Measurements from ENCODE around the gene OAS1.

The OAS1 gene

GRCh38 chr12:112877006-112877405 is 29.8 kb upstream of the OAS1 start:
- no peak overlapping the region for H3K4me3 ChIP-seq (ENCODE audit: low read depth in 1 of 2, low read length in 2 of 2)
- no peaks in the 10 kb centered on the region for H3K4me1 ChIP-seq (ENCODE audit: insufficient read depth, low read length)
- no peaks in the 10 kb centered on the region for H3K36me3 ChIP-seq (ENCODE audit: insufficient read depth, low read length)
- H3K27ac ChIP-seq (ENCODE audit: low read depth, low read length): no peak overlapping the region
- no peaks in the 10 kb centered on the region for H3K9me3 ChIP-seq (ENCODE audit: low read length)
- peaks cover 10 to 24% of the 10 kb centered on the region in 2 donors for H3K27me3 ChIP-seq (ENCODE audit: control insufficient read depth in 1 of 2, insufficient read depth in 2 of 2, low read length in 2 of 2)
- H3K9ac ChIP-seq (ENCODE audit: low read length): no peak overlapping the region

GRCh38 chr12:112878488-112878887 is 28.3 kb upstream of the OAS1 start:
- Histone ChIP-seq H3K36me3 (ENCODE audit: insufficient read depth, low read length) (no peaks in the 10 kb centered on the region), H3K4me3 (ENCODE audit: low read depth in 1 of 2, low read length in 2 of 2) (no peak overlapping the region), H3K27me3 (ENCODE audit: control insufficient read depth in 1 of 2, insufficient read depth in 2 of 2, low read length in 2 of 2) (peaks cover 10 to 24% of the 10 kb centered on the region in 2 donors), H3K27ac (ENCODE audit: low read depth, low read length) (no peak overlapping the region), H3K4me1 (ENCODE audit: insufficient read depth, low read length) (no peaks in the 10 kb centered on the region), H3K9ac (ENCODE audit: low read length) (no peak overlapping the region), H3K9me3 (ENCODE audit: low read length) (no peaks in the 10 kb centered on the region)

- Histone ChIP-seq H3K9me3 (ENCODE audit: low read length) (no peaks in the 10 kb centered on the region), H3K4me3 (ENCODE audit: low read depth in 1 of 2, low read length in 2 of 2) (no peak overlapping the region), H3K4me1 (ENCODE audit: insufficient read depth, low read length) (no peaks in the 10 kb centered on the region), H3K27me3 (ENCODE audit: control insufficient read depth in 1 of 2, insufficient read depth in 2 of 2, low read length in 2 of 2) (peaks cover 10 to 21% of the 10 kb centered on the region in 2 donors), H3K9ac (ENCODE audit: low read length) (no peak overlapping the region), H3K27ac (ENCODE audit: low read depth, low read length) (no peak overlapping the region), H3K36me3 (ENCODE audit: insufficient read depth, low read length) (no peaks in the 10 kb centered on the region)
Measured at GRCh38 chr12:112879191-112879705, 27.5 kb upstream of the OAS1 start.

- Histone ChIP-seq H3K4me3 (ENCODE audit: low read depth in 1 of 2, low read length in 2 of 2) (no peak overlapping the region), H3K4me1 (ENCODE audit: insufficient read depth, low read length) (no peaks in the 10 kb centered on the region), H3K36me3 (ENCODE audit: insufficient read depth, low read length) (no peaks in the 10 kb centered on the region), H3K27ac (ENCODE audit: low read depth, low read length) (no peak overlapping the region), H3K9me3 (ENCODE audit: low read length) (no peaks in the 10 kb centered on the region), H3K27me3 (ENCODE audit: control insufficient read depth in 1 of 2, insufficient read depth in 2 of 2, low read length in 2 of 2) (peaks cover 4 to 8% of the 10 kb centered on the region in 2 donors), H3K9ac (ENCODE audit: low read length) (no peak overlapping the region)
Measured at GRCh38 chr12:112881602-112882001, 25.2 kb upstream of the OAS1 start.

GRCh38 chr12:112885236-112885635 is 21.5 kb upstream of the OAS1 start:
- H3K9me3 ChIP-seq (ENCODE audit: low read length): no peaks in the 10 kb centered on the region
- no peaks in the 10 kb centered on the region for H3K4me1 ChIP-seq (ENCODE audit: insufficient read depth, low read length)
- H3K36me3 ChIP-seq (ENCODE audit: insufficient read depth, low read length): no peaks in the 10 kb centered on the region
- no peak overlapping the region for H3K27ac ChIP-seq (ENCODE audit: low read depth, low read length)
- H3K27me3 ChIP-seq (ENCODE audit: control insufficient read depth in 1 of 2, insufficient read depth in 2 of 2, low read length in 2 of 2): no peaks in the 10 kb centered on the region
- H3K9ac ChIP-seq (ENCODE audit: low read length): no peak overlapping the region
- no peak overlapping the region for H3K4me3 ChIP-seq (ENCODE audit: low read depth in 1 of 2, low read length in 2 of 2)

GRCh38 chr12:112887550-112887949 is 19.2 kb upstream of the OAS1 start:
- Histone ChIP-seq H3K36me3 (ENCODE audit: insufficient read depth, low read length) (no peaks in the 10 kb centered on the region), H3K9me3 (ENCODE audit: low read length) (no peaks in the 10 kb centered on the region), H3K9ac (ENCODE audit: low read length) (no peak overlapping the region), H3K4me1 (ENCODE audit: insufficient read depth, low read length) (no peaks in the 10 kb centered on the region), H3K27me3 (ENCODE audit: control insufficient read depth in 1 of 2, insufficient read depth in 2 of 2, low read length in 2 of 2) (no peaks in the 10 kb centered on the region), H3K4me3 (ENCODE audit: low read depth in 1 of 2, low read length in 2 of 2) (no peak overlapping the region), H3K27ac (ENCODE audit: low read depth, low read length) (no peak overlapping the region)

- no peak overlapping the region for H3K9ac ChIP-seq (ENCODE audit: low read length)
- no peaks in the 10 kb centered on the region for H3K4me1 ChIP-seq (ENCODE audit: insufficient read depth, low read length)
- no peak overlapping the region for H3K4me3 ChIP-seq (ENCODE audit: low read depth in 1 of 2, low read length in 2 of 2)
- H3K9me3 ChIP-seq (ENCODE audit: low read length): no peaks in the 10 kb centered on the region
- H3K27ac ChIP-seq (ENCODE audit: low read depth, low read length): no peak overlapping the region
- H3K36me3 ChIP-seq (ENCODE audit: insufficient read depth, low read length): no peaks in the 10 kb centered on the region
- H3K27me3 ChIP-seq (ENCODE audit: control insufficient read depth in 1 of 2, insufficient read depth in 2 of 2, low read length in 2 of 2): no peaks in the 10 kb centered on the region
Measured at GRCh38 chr12:112891093-112892024, 15.4 kb upstream of the OAS1 start.

- Histone ChIP-seq H3K27ac (ENCODE audit: low read depth, low read length) (no peak overlapping the region), H3K27me3 (ENCODE audit: control insufficient read depth in 1 of 2, insufficient read depth in 2 of 2, low read length in 2 of 2) (no peaks in the 10 kb centered on the region), H3K4me3 (ENCODE audit: low read depth in 1 of 2, low read length in 2 of 2) (no peak overlapping the region), H3K9ac (ENCODE audit: low read length) (no peak overlapping the region), H3K4me1 (ENCODE audit: insufficient read depth, low read length) (no peaks in the 10 kb centered on the region), H3K36me3 (ENCODE audit: insufficient read depth, low read length) (no peaks in the 10 kb centered on the region), H3K9me3 (ENCODE audit: low read length) (no peaks in the 10 kb centered on the region)
Measured at GRCh38 chr12:112892856-112893255, 13.9 kb upstream of the OAS1 start.

- no peak overlapping the region for H3K27ac ChIP-seq (ENCODE audit: low read depth, low read length)
- H3K4me3 ChIP-seq (ENCODE audit: low read depth in 1 of 2, low read length in 2 of 2): no peak overlapping the region
- H3K4me1 ChIP-seq (ENCODE audit: insufficient read depth, low read length): no peaks in the 10 kb centered on the region
- no peaks in the 10 kb centered on the region for H3K27me3 ChIP-seq (ENCODE audit: control insufficient read depth in 1 of 2, insufficient read depth in 2 of 2, low read length in 2 of 2)
- no peaks in the 10 kb centered on the region for H3K36me3 ChIP-seq (ENCODE audit: insufficient read depth, low read length)
- no peak overlapping the region for H3K9ac ChIP-seq (ENCODE audit: low read length)
- H3K9me3 ChIP-seq (ENCODE audit: low read length): no peaks in the 10 kb centered on the region
Measured at GRCh38 chr12:112894128-112894527, 12.6 kb upstream of the OAS1 start.

- no peak overlapping the region for H3K27ac ChIP-seq (ENCODE audit: low read depth, low read length)
- no peaks in the 10 kb centered on the region for H3K36me3 ChIP-seq (ENCODE audit: insufficient read depth, low read length)
- no peaks in the 10 kb centered on the region for H3K9me3 ChIP-seq (ENCODE audit: low read length)
- no peak overlapping the region for H3K9ac ChIP-seq (ENCODE audit: low read length)
- H3K4me1 ChIP-seq (ENCODE audit: insufficient read depth, low read length): no peaks in the 10 kb centered on the region
- no peaks in the 10 kb centered on the region for H3K27me3 ChIP-seq (ENCODE audit: control insufficient read depth in 1 of 2, insufficient read depth in 2 of 2, low read length in 2 of 2)
- no peak overlapping the region for H3K4me3 ChIP-seq (ENCODE audit: low read depth in 1 of 2, low read length in 2 of 2)
Measured at GRCh38 chr12:112898380-112898779, 8.4 kb upstream of the OAS1 start.

GRCh38 chr12:112900298-112901145 is 6.2 kb upstream of the OAS1 start:
- Histone ChIP-seq H3K4me3 (ENCODE audit: low read depth in 1 of 2, low read length in 2 of 2) (no peak overlapping the region), H3K36me3 (ENCODE audit: insufficient read depth, low read length) (no peaks in the 10 kb centered on the region), H3K27ac (ENCODE audit: low read depth, low read length) (no peak overlapping the region), H3K9me3 (ENCODE audit: low read length) (no peaks in the 10 kb centered on the region), H3K4me1 (ENCODE audit: insufficient read depth, low read length) (peaks cover 2% of the 10 kb centered on the region), H3K9ac (ENCODE audit: low read length) (no peak overlapping the region), H3K27me3 (ENCODE audit: control insufficient read depth in 1 of 2, insufficient read depth in 2 of 2, low read length in 2 of 2) (no peaks in the 10 kb centered on the region)

All from muscle layer of colon (tissue), 2 donors.